CD4-positive, alpha-beta T cell treated with Interleukin-21 for 1 hour (primary cell): ENCODE data around the gene CYLC1.
A peak's percentile ranks its signal among the peaks of the same experiment; 100 is the strongest.

Experiments used
- DNase-seq: peaks from one replicate; pipeline ENCODE4 v3.0.0-alpha.2; 2020

The CYLC1 gene

GRCh38 chrX:83860846-83861245, at the start of gene CYLC1:
Gene CYLC1 (plus strand): TSS chrX:83861146. CDS start chrX:83861183, 37 bp downstream.
- no peak for DNase-seq

GRCh38 chrX:83819304-83819703, 41.6 kb upstream of the CYLC1 start:
- DNase-seq = no peak

- no peak for DNase-seq
Measured at GRCh38 chrX:83829874-83830273, 31.1 kb upstream of the CYLC1 start.

- DNase-seq = peak; percentile 9
Measured at GRCh38 chrX:83845397-83845796, 15.5 kb upstream of the CYLC1 start.

- no peak for DNase-seq
Measured at GRCh38 chrX:83847339-83847738, 13.6 kb upstream of the CYLC1 start.

- no peak for DNase-seq
Measured at GRCh38 chrX:83888585-83888984, 27.6 kb downstream of the CYLC1 start.

- DNase-seq = no peak
Measured at GRCh38 chrX:83892433-83892832, 31.5 kb downstream of the CYLC1 start.

- no peak for DNase-seq
Measured at GRCh38 chrX:83906921-83907320, 46.0 kb downstream of the CYLC1 start.

- DNase-seq = no peak
Measured at GRCh38 chrX:83916525-83916924, 55.6 kb downstream of the CYLC1 start.

- no peak for DNase-seq
Measured at GRCh38 chrX:83934220-83934619, 73.3 kb downstream of the CYLC1 start.
